NCI-H345 (cell line): ENCODE data around the gene MYBPC3.

ENCODE experiments used
- DNase-seq: peaks from one replicate; lab custom pipeline; 2025; lab: John Stamatoyannopoulos, UW

MYBPC3 gene

GRCh38 chr11:47384498-47384897 is 32.0 kb upstream of the MYBPC3 start:
- no peak for DNase-seq

- DNase-seq = no peak
Observed at GRCh38 chr11:47383071-47383470, 30.6 kb upstream of the MYBPC3 start.

DNA sequence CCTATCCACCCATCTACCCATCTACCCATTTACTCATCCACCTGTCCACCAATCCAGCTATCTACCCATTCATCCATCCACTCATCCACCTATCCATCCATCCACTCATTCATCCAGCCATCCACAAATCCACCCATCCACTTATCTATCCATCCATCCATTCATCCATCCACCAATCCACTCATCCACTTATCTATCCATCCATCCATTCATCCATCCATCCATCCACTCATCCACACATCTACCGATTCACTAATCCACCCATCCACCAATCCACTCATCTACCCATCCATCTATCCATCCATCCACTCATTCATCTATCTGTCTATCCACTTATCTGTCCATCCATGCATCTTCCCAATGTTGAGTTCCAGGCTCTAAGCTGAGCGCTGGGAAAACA is 27.6 kb upstream of the MYBPC3 start:
- DNase-seq = no peak

- DNase-seq = no peak
Observed at GRCh38 chr11:47379317-47379716, 26.8 kb upstream of the MYBPC3 start.

DNA sequence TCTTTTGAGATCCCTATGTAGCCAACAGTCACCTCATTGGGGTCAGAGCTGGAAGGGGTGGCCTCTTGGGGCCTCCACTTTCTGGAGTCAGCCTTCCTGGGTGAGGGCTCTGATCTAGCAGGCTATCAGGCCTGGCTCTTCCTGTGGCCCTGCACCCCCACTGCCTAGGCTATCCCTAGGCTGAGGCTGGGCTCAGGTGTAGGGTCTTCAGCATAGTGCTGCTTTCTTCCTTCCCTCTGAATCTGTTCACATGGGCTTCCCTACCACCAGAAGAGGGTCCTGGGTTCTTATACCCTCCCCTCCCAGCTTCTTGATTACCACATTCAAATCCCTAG is 26.3 kb upstream of the MYBPC3 start:
- DNase-seq = no peak

DNA sequence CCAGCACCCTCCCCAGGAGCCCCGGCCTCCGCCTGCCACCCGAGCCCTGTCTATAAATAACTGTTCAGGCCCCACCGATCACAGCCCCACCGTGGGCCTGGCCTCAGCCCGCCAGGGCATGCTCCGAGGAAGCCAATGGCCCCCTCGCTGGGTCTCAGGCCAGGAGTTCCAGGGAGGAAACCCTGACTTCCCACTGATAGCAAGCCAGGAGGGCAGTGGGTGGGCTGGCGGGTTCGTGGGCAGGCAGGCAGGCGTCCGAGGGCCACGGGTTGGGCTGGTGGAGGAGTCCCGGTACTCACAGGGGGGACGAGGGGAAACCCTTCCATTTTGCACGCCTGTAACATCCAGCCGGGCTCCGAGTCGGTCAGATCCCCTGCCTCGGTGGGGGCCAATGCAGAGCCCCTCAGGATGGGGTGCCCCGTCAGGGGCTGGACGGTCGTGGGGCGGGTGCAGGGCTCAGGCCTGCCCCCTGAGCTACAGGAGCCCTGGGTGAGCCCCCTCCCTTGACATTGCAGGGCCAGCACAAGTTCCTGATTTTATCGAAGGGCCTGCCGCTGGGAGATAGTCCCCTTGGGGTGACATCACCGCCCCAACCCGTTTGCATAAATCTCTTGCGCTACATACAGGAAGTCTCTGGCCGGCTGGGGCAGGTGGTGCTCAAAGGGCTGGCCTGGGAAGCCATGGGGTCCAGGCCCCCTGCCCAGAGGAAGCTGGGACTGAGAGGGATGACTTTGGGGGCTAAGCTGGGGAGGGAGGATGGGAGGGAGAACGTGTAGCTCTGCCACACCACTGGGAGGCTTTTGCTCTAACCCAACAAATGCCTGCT is 25.7 kb upstream of the MYBPC3 start, which contains the start of gene SPI1:
Gene SPI1, minus strand, starts transcription at position 538 of the 826 bp plus-strand sequence. Its CDS starts 194 bp downstream, at position 344.
- no peak for DNase-seq

DNA sequence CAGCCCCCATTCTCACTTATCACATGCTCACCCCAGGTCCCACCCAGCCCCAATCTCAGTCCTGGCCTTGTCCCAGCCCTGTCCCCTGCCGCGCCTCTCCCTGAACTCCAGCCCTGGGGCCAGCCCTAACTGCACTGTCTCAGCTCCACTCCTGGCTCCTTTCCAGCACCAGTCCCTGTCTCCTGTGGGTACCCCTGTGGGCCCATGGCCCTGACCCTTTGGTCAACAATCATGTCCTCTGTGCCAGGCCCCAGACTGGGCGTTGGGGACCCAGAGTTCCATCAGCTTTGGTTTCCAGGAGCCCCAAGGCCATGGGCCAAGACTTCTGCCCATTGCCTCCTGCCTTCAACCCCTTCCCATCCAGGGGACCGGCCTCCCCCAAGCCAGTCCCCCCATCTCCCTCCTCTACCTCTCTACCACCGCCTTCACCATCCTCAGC is 25.1 kb upstream of the MYBPC3 start:
- no peak for DNase-seq

DNA sequence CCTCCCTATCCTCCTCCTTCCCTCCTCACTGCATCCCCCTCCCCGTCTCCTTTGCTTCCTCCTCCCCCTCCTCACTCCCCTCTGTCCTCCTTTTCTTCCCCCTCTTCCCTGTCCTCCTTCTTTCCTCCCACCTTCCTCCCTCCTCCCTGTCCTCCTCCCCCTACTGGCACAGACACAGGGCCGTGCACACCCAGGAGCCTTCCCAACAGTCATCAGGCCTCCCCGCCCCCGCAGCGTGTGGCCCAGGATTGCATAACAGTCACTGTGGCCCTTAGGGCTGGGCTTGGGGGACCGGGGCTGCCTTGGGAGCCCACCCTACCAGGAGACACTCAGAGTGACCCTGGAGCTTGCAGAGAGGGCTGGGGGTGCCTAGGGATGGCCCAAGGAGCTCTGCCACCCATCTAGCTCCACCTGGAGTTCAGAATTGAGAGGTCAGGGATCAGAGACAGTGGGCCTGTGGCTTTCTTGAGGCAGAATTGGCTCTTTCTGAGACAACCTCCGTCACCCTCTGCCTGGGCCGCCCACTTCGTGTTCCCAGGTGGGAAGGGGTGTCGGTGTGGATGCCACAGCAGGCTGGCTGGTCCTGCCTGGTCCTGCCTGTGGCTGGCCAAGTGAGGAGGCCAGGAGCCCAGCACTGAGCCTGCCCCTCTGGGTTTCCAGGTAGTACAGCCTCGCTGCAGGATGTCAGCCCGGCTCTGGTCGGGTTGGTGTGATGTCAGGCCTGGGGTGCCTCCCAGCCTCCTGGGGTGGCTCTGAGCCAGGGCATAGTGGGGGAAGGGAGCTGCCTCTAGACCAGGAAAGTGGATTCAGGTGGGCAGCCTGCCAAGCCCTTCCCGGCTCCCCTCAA is 24.2 kb upstream of the MYBPC3 start:
- no peak for DNase-seq

- DNase-seq = no peak
Observed at GRCh38 chr11:47376107-47376524, 23.6 kb upstream of the MYBPC3 start.

DNA sequence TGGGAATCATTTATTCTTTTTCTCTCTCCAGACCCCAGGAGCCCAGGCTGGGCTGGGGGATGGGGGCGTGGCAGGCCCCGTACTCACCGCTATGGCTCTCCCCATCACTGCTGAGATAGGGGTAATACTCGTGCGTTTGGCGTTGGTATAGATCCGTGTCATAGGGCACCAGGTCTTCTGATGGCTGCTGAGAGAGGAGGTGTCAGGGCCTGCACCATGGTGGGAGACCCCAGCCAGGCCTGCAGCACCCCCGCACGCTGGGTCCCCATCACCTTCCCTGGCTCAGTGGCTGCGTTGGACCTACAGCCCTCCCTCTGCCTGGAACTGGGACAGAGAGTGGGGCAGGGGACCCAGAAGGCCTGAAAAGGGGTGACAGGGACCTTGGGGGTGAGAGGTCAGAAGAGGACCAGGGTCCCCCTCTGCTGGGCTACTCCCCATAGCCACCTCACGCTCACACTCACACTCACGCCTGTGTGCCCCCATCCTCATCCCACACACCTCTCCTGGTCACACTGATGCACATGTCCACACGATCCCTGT is 23.1 kb upstream of the MYBPC3 start:
- DNase-seq = no peak

DNA sequence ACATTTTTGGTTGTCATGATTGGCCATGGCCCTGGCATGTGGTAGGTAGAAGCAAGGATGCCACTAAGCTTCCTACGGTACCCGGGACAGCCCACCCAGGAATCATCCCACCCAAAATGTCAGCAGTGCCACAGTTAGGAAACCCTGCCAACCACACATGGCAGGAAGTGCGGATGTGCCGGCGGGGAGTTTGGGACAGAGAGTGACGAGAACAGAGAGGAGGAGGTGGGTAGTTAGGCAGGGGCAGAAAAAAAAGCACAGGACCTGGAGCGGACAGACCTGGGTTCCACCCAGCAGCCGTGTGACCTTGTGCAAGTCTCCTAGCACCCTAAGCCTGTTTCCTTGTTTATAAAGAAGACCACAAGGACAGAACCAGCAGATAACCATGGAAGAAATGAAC is 22.5 kb upstream of the MYBPC3 start:
- DNase-seq = no peak

DNA sequence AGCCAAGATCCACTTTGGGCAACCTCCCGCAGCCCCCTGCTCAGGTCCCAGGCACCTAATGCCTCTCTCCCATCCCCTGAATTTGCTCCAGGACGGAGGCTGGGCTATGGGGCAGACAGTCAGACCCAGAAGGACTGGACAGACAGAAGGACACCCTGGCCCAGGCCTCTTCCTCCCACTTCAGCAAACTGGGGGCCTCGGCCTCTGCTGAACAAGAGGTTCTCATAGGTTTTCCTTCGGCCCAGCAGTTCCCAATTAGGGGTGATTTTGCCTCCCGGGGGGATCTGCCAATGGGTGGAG is 22.2 kb upstream of the MYBPC3 start:
- DNase-seq = no peak

DNA sequence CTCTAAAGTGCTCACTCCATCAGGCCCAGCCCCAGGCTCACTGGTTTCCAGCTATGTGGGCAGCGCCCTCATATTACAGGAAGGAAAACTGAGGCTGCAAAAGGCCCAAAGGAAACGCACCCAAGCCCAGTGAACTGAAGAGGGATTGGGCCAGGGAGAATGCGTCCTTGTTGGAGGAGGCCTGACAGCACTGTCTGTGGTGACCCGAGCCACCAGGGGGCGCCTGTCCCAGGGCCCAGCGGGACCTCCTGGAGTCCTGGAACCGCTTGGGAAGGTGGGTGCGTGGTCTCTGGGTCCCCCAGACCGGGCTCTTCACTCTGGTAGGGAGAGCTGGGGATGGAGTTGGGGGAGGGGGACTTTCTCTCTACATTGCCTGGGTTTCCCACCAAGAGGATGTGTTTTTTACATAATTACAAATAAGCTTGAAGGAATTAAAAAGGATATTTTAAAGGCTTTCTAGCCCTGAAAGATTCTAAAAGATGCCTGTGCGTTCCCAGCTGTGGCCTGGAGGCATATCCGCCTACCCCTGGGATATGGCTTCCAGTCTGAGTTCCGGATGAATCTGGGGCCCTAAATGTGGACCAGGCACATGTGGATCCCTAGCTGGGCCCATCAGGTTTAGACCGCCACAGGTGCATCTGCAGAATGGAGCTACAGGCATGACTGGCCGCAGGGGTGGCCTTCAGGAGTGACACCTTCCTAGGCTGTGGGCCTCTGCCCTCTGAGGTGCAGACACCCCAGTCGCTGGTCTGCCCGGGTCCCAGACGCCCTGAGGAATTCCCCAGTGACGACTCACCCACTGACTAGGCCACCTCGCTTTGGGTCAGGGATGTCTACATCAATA is 21.6 kb upstream of the MYBPC3 start:
- DNase-seq = peak; percentile 69

DNA sequence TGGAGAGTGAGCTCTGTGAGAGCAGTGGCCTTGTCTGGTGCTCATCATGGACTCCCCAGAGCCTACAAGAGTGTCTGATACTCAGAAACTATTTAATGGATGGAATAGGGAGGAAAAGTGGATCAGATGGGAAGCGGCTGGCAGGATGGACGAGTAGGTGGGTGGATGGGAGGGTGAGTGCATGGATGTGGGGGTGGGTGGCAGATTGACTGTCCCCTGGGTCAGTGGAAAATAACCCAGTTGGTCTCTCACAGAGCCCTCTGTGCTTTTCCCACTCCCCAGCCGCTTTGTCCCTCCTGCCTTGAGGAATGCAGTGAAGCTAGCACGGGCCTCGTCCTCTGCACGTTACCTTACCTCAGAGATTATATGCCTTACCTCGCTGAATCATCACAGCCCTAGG is 19.9 kb upstream of the MYBPC3 start:
- no peak for DNase-seq

- no peak for DNase-seq
Observed at GRCh38 chr11:47369676-47370075, 17.2 kb upstream of the MYBPC3 start.

DNA sequence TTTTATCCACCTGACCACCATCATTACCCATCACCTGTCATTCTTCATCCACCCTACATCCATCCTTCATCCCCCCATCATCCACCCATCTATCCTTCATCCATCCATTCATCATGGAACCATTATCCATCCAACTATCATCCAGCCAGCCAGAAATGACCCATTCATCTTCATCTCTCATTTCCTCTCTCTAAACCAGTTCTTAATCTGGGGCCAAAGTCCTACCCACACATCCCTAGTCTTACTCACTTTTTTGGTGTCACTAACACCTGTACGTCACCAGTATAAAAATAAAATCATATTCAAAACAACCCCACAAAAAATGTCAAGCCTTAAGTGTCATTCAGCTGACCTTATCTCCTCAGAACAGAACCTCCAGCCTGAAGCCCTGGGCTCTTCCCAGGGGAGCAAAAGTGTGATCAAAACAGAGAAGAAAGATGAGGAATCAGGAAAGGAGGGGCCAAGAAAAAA is 13.6 kb upstream of the MYBPC3 start:
- no peak for DNase-seq

DNA sequence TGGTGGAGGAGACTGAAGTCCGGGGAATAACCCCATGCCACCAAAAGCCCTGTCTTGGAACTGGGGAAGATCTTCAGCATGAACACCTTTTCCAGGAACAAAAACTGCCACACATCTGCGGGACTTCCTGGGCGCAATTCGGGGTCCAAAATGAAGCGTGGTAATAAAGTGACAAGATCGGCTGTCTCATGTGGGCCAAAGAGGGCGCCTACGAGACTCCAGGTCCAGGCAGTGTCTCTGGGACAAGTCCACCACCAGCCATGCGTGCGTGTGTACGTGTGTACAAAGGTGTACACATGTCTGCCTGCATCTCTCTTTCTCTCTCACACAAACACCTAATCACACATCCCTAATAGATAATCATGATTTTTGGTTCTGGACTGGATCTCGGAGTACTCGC is 8.9 kb upstream of the MYBPC3 start:
- DNase-seq = no peak

- DNase-seq = no peak
Observed at GRCh38 chr11:47360341-47360740, 7.8 kb upstream of the MYBPC3 start.

GRCh38 chr11:47359586-47359985 is 7.1 kb upstream of the MYBPC3 start:
- DNase-seq = no peak

- no peak for DNase-seq
Observed at GRCh38 chr11:47359162-47359561, 6.7 kb upstream of the MYBPC3 start.

- no peak for DNase-seq
Observed at GRCh38 chr11:47358731-47359051, 6.2 kb upstream of the MYBPC3 start.
